ENCODE data around the gene ENDOU. TPM values are rescaled to one million over a fixed set of nuclear protein-coding genes. Genes with fewer than 3 reads are reported as not detected.

The ENDOU gene
- total RNA-seq, 1 experiment from 2014 or later = not detected

DNA sequence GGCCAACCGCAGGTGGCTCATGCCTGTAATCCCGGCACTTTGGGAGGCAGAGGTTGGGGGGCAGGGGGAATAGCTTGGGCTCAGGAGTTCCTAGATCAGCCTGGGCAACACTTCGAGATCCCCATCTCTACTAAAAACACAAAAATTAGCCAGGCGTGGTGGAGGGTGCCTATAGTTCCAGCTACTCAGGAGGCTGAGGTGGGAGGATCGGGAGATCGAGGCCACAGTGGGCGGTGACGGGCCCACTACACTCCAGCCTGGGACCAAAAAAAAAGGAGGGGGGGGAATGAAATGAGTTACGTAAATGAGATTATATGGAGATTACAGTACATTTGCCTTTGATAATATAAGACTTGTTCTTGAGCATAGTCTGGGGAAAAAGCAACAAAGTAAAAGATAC, 20.6 kb downstream of the ENDOU start:
- peaks cover 4 to 8% of the 10 kb centered on the region in 2 experiments; a peak in 2 of 4 replicates for H3K36me3 ChIP-seq (ENCODE audit: control insufficient read depth in 1 of 2, insufficient read depth in 2 of 2, low read length in 2 of 2)
- no peaks in the 10 kb centered on the region for H4K20me1 ChIP-seq (ENCODE audit: insufficient read depth)
- ATAC-seq = no peak
- RAD21 ChIA-PET (ENCODE audit: low non-redundant PET in 1 of 2, low total read pairs in 2 of 2, uncharacterized antibody in 2 of 2, unreplicated experiment in 2 of 2) = no interaction called here
- DNase-seq (ENCODE audit: low read depth, low spot score) = no peak
- no peak overlapping the region for H3K27ac ChIP-seq (ENCODE audit: low read depth, low read length)
- H3K4me1 ChIP-seq (ENCODE audit: control insufficient read depth in 1 of 2, insufficient read depth in 2 of 2, low read length in 2 of 2) = peaks cover 5 to 16% of the 10 kb centered on the region in 2 experiments; a peak in 3 of 4 replicates
- no peaks in the 10 kb centered on the region for H3K27me3 ChIP-seq (ENCODE audit: insufficient read depth, low read length)
- H3K9ac ChIP-seq (ENCODE audit: low read length) = peak overlapping the region; percentile 75
- H3K9me3 ChIP-seq (ENCODE audit: control insufficient read depth in 1 of 2, insufficient read depth in 1 of 2, low read depth in 1 of 2, low read length in 2 of 2) = no peaks in the 10 kb centered on the region
- no peaks in the 10 kb centered on the region for H3K9me2 ChIP-seq (ENCODE audit: insufficient read depth)
- H3K4me3 ChIP-seq (replicated peaks in 1 of 2; ENCODE audit: low read depth in 1 of 2, low read length in 2 of 2) = peak overlapping the region; percentile 67 to 78
- H2AFZ ChIP-seq (ENCODE audit: low read depth, low read length, poor library complexity, severe bottlenecking) = no peak overlapping the region
- peak overlapping the region; percentile 89 for H3K4me2 ChIP-seq (ENCODE audit: low read length)
- POLR2A ChIA-PET = no interaction called here
- intact Hi-C loops (cut with micrococcal nuclease) = no loop called here
- TF ChIP-seq ELF1 (IDR thresholded peaks at IDR 0.05; ENCODE audit: borderline replicate concordance, low read depth) (no peak), POLR2A (IDR thresholded peaks at IDR 0.05; ENCODE audit: borderline replicate concordance, extremely low read depth, insufficient read depth, insufficient read length) (no peak), SRF (IDR thresholded peaks at IDR 0.05; ENCODE audit: low read depth) (no peak), FOSL1 (IDR thresholded peaks at IDR 0.05; ENCODE audit: low read depth) (no peak), YY1 (IDR thresholded peaks at IDR 0.05; ENCODE audit: extremely low read depth, insufficient replicate concordance, low read depth, low read length) (no peak), SP1 (IDR thresholded peaks at IDR 0.05; ENCODE audit: low read depth) (no peak)
- TF ChIP-seq, protein P1, sequence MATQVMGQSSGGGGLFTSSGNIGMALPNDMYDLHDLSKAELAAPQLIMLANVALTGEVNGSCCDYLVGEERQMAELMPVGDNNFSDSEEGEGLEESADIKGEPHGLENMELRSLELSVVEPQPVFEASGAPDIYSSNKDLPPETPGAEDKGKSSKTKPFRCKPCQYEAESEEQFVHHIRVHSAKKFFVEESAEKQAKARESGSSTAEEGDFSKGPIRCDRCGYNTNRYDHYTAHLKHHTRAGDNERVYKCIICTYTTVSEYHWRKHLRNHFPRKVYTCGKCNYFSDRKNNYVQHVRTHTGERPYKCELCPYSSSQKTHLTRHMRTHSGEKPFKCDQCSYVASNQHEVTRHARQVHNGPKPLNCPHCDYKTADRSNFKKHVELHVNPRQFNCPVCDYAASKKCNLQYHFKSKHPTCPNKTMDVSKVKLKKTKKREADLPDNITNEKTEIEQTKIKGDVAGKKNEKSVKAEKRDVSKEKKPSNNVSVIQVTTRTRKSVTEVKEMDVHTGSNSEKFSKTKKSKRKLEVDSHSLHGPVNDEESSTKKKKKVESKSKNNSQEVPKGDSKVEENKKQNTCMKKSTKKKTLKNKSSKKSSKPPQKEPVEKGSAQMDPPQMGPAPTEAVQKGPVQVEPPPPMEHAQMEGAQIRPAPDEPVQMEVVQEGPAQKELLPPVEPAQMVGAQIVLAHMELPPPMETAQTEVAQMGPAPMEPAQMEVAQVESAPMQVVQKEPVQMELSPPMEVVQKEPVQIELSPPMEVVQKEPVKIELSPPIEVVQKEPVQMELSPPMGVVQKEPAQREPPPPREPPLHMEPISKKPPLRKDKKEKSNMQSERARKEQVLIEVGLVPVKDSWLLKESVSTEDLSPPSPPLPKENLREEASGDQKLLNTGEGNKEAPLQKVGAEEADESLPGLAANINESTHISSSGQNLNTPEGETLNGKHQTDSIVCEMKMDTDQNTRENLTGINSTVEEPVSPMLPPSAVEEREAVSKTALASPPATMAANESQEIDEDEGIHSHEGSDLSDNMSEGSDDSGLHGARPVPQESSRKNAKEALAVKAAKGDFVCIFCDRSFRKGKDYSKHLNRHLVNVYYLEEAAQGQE (IDR thresholded peaks at IDR 0.05; ENCODE audit: low read depth) = no peak
- CTCF ChIA-PET = no interaction called here
- peaks cover 45% of the 10 kb centered on the region for H3K79me2 ChIP-seq (ENCODE audit: insufficient read depth, low read length)
- no TSS peak for BruUV-seq (replicated peaks)

DNA sequence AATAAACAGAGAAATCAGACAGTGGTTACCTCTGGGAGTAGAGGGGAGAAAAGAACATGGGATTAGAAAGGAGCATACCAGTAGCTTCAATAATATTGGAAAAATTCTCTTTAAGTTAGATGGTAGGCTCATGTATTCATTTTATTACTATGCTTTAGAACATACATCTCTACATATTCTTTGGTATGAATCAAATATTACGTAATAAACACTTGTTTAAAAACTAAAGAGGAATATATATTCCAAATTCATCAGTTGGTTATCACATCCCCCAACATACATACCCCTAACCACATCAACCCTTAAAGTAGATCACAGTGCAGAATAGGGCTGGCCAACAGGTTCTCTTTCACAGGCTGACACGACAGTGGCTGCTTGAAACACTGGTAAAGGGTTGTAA, 25.0 kb downstream of the ENDOU start:
- H3K9me3 ChIP-seq (ENCODE audit: control insufficient read depth in 1 of 2, insufficient read depth in 1 of 2, low read depth in 1 of 2, low read length in 2 of 2) = no peaks in the 10 kb centered on the region
- no peak overlapping the region for H3K9ac ChIP-seq (ENCODE audit: low read length)
- CTCF ChIA-PET = no interaction called here
- no peaks in the 10 kb centered on the region for H3K27me3 ChIP-seq (ENCODE audit: insufficient read depth, low read length)
- TF ChIP-seq POLR2AphosphoS5 (IDR thresholded peaks at IDR 0.05; ENCODE audit: low read depth, low read length) (no peak), FOSL1 (IDR thresholded peaks at IDR 0.05; ENCODE audit: low read depth) (no peak), EGR1 (IDR thresholded peaks at IDR 0.05; ENCODE audit: low read depth) (no peak), POLR2A (IDR thresholded peaks at IDR 0.05; ENCODE audit: borderline replicate concordance, extremely low read depth, insufficient read depth, insufficient read length) (no peak), ZFX (IDR thresholded peaks at IDR 0.05) (no peak)
- TF ChIP-seq, protein P2, sequence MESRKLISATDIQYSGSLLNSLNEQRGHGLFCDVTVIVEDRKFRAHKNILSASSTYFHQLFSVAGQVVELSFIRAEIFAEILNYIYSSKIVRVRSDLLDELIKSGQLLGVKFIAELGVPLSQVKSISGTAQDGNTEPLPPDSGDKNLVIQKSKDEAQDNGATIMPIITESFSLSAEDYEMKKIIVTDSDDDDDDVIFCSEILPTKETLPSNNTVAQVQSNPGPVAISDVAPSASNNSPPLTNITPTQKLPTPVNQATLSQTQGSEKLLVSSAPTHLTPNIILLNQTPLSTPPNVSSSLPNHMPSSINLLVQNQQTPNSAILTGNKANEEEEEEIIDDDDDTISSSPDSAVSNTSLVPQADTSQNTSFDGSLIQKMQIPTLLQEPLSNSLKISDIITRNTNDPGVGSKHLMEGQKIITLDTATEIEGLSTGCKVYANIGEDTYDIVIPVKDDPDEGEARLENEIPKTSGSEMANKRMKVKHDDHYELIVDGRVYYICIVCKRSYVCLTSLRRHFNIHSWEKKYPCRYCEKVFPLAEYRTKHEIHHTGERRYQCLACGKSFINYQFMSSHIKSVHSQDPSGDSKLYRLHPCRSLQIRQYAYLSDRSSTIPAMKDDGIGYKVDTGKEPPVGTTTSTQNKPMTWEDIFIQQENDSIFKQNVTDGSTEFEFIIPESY (IDR thresholded peaks at IDR 0.05; ENCODE audit: extremely low read depth, insufficient replicate concordance, low read length) = no peak
- TF ChIP-seq, protein P3, sequence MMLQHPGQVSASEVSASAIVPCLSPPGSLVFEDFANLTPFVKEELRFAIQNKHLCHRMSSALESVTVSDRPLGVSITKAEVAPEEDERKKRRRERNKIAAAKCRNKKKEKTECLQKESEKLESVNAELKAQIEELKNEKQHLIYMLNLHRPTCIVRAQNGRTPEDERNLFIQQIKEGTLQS (IDR thresholded peaks at IDR 0.05) = no peak
- TF ChIP-seq, protein P4, sequence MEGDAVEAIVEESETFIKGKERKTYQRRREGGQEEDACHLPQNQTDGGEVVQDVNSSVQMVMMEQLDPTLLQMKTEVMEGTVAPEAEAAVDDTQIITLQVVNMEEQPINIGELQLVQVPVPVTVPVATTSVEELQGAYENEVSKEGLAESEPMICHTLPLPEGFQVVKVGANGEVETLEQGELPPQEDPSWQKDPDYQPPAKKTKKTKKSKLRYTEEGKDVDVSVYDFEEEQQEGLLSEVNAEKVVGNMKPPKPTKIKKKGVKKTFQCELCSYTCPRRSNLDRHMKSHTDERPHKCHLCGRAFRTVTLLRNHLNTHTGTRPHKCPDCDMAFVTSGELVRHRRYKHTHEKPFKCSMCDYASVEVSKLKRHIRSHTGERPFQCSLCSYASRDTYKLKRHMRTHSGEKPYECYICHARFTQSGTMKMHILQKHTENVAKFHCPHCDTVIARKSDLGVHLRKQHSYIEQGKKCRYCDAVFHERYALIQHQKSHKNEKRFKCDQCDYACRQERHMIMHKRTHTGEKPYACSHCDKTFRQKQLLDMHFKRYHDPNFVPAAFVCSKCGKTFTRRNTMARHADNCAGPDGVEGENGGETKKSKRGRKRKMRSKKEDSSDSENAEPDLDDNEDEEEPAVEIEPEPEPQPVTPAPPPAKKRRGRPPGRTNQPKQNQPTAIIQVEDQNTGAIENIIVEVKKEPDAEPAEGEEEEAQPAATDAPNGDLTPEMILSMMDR (IDR thresholded peaks at IDR 0.05 in 2 of 3, conservative IDR thresholded peaks at IDR 0.05 in 1 of 3; ENCODE audit: borderline replicate concordance in 1 of 3, insufficient read depth in 1 of 3, low read depth in 2 of 3, low read length in 2 of 3) = no peak
- RAD21 ChIA-PET (ENCODE audit: low non-redundant PET in 1 of 2, low total read pairs in 2 of 2, uncharacterized antibody in 2 of 2, unreplicated experiment in 2 of 2) = no interaction called here
- ATAC-seq (no peak), DNase-seq (ENCODE audit: low read depth, low spot score) (no peak)
- intact Hi-C loops (cut with micrococcal nuclease) = no loop called here
- no peak overlapping the region for H3K4me2 ChIP-seq (ENCODE audit: low read length)
- no peak overlapping the region for H3K4me3 ChIP-seq (replicated peaks in 1 of 2; ENCODE audit: low read depth in 1 of 2, low read length in 2 of 2)
- no peaks in the 10 kb centered on the region for H4K20me1 ChIP-seq (ENCODE audit: insufficient read depth)
- POLR2A ChIA-PET = no interaction called here
- peaks cover 10 to 17% of the 10 kb centered on the region in 2 experiments; a peak in 3 of 4 replicates for H3K36me3 ChIP-seq (ENCODE audit: control insufficient read depth in 1 of 2, insufficient read depth in 2 of 2, low read length in 2 of 2)
- H3K27ac ChIP-seq (ENCODE audit: low read depth, low read length) = no peak overlapping the region
- peaks cover 42% of the 10 kb centered on the region for H3K79me2 ChIP-seq (ENCODE audit: insufficient read depth, low read length)
- no peaks in the 10 kb centered on the region for H3K9me2 ChIP-seq (ENCODE audit: insufficient read depth)
- BruUV-seq (replicated peaks) = no TSS peak
- H2AFZ ChIP-seq (ENCODE audit: low read depth, low read length, poor library complexity, severe bottlenecking) = no peak overlapping the region
- peaks cover 5 to 6% of the 10 kb centered on the region in 2 experiments; a peak in 3 of 4 replicates for H3K4me1 ChIP-seq (ENCODE audit: control insufficient read depth in 1 of 2, insufficient read depth in 2 of 2, low read length in 2 of 2)
